ENCODE results near the gene KCNJ1.

KCNJ1 gene

DNA sequence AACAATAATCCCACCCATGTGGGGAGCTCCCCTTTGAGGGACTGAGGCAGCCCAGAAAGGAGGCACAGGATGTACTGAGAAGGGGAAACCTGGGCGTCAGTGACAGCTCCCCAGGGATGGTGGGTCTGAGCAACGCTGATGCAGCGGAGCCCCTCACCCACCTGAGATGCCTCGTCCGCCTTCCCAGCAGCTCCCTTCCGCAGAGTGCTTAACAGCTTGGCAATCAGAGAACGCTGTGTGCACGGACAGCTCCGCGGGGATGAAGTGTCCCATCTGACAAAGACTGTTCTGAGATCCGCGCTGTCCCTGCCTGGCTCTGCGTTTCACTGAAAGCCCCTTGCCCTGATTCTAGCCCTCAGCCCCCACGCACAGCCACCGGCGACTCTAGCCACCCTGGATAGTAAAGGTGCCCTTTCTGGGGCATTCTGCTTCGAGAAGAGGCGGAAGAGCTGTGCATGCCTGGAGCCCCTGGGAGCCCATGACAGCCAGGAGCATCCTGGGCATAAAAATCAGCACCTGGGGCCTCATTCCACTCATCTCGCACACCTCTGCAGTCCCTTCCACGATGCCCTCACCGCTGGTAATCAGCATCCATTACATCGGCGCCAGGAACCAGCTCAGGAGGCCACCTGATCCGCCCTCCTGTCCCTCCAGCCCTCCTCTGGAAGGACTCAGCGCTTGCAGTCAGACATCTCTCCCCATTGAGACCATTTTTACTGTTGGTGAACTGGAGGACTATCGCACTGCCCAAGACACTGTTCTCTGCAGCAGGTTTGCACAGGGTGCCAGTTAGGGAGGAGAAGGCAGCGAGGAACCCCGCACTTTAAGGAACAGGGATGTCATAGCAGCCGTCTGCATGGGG lies 34.8 kb upstream of the KCNJ1 start:
- no peak for FAIRE-seq

- FAIRE-seq = no peak
Measured at GRCh38 chr11:128900468-128900867, 33.4 kb upstream of the KCNJ1 start.

DNA sequence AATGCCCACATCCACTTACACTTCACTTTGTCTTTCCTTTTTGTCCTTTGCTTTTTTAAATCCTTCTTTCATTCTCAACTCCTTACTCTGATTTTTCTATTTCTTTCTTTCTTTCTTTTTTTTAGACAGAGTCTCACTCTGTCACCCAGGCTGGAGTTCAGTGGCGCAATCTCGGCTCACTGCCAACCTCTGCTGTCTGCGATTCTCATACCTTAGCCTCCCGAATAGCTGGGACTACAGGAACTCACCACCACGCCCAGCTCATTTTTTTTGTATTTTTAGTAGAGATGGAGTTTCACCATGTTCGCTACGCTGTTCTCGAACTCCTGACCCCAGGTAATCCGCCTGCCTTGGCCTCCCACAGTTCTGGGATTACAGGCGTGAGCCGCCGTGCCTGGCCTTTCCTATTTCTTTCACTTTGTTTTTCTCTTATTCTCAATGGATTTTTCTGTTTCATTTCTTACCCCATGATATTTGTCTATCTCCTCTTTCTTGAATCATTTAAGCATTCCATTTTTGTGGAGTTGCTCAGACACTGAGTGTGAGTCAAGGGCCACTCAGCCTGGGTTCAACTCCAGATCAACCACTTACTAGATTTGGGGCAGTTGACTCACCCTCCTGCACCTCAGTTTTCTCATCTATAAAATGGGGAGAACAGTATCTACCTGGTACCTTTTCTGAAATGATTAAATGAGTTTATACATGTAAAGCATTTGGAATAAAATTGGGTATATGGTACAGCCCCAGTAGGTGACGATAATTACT lies 31.7 kb upstream of the KCNJ1 start:
- FAIRE-seq = no peak

DNA sequence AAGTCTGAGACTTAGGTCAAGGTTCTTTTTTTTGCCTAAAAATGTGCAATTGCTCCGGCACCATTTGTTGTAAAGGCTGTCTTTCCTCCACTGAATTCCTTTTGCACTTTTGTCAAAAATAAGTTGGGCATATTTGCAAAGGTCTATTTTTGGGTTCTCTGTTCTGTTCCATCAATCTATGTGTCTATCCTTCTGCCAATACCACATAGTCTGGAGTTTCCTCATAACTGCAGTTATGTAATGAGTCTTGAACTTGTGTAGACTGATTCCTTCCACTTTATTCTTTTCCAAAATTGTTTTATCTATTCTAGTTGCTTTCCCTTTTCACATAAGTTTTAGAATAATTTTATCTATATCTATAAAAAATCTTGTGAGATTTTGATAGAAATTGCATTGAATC lies 30.7 kb upstream of the KCNJ1 start:
- FAIRE-seq = no peak

GRCh38 chr11:128896356-128896755 lies 29.3 kb upstream of the KCNJ1 start:
- FAIRE-seq = no peak

DNA sequence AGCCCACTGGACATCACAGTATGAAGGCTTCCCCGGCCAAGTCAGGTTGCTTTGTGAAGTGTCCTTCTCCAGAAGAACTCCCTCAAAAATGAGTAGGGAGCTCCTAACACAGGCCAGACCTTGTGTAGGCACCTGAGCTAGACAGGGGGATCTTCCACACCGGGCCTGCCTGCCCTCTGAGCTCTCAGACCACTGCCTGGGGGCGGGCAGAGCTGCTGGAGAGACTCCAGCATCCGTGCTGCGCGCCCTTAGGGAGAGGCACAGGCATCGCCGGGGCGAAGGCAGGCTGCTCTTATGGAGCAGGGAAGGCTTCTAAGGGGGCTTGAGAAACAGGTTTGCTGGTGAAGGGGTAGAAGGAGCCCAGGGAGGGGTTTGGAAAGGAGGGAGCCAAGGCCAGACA lies 28.4 kb upstream of the KCNJ1 start:
- FAIRE-seq = no peak

DNA sequence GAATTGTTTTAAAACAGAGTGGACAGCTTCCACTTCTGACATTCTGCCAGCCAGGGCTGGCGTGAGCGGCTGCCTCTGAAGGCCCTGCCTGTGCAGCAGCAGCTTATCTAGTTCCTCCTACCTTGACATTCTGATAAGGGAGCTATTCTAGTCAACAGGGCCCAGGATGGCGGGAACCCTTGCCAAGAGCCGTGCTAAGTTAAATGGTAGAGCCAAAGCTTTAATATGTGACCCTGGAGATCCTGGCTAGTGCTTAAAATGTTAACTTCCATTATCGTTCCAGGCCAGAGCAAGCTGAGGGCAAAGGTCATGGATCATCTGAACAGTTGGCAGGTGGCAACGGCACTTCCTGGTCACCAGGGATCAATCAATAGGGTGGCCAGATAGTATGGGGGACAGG lies 27.6 kb upstream of the KCNJ1 start:
- no peak for FAIRE-seq

DNA sequence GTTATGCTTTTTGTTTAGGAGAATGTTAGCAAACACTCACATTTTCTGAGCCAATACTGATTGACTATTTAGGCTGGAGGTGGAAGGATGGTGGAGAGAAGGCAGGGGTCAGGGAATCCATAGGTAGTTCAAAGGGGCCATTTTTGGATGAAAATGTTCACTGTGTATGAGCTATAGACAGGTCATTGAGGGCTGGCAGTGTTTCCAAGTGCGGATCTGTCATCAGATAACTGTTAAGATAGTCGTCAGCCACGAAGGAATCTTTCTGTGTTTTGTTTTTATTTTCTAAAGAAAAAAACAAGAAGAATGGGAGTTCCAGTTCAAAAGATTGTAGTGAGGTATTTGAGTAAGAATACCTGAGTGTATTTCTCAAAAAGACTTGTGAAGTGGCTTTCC lies 27.2 kb upstream of the KCNJ1 start:
- no peak for FAIRE-seq

DNA sequence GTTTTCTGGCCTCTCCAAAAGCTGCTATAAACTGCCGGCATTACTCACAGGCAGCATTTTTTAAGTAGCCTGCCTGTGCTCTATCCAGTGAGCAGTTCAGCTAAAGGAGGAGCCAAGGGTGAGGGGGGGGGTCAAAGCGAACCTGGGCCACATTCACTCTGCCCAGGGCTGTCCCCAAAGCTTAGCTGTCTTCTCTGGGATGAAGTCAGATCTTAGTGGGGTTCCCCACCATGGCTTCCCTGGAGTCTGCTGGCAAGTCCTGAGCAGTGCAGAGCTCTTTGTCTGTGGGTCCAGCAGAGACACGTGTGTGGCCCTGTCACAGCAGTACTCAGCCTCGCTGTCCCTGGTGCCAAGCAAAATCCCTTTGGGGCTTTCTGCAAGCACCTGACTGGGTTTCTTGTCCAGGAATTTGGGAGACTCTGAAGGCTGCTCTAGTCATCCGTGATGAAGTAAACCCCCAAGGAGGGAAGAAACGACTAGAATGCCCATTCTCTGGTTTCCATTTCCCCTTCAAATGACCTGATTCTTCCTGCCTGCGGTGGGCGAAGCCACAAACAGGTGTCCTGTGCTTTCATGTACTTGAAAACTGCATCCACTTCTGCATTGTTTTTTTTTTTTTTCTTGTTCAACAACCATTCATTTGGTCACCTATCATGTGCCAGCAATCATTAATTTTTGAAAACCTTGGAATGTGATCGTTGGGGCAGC lies 26.6 kb upstream of the KCNJ1 start:
- FAIRE-seq = no peak

DNA sequence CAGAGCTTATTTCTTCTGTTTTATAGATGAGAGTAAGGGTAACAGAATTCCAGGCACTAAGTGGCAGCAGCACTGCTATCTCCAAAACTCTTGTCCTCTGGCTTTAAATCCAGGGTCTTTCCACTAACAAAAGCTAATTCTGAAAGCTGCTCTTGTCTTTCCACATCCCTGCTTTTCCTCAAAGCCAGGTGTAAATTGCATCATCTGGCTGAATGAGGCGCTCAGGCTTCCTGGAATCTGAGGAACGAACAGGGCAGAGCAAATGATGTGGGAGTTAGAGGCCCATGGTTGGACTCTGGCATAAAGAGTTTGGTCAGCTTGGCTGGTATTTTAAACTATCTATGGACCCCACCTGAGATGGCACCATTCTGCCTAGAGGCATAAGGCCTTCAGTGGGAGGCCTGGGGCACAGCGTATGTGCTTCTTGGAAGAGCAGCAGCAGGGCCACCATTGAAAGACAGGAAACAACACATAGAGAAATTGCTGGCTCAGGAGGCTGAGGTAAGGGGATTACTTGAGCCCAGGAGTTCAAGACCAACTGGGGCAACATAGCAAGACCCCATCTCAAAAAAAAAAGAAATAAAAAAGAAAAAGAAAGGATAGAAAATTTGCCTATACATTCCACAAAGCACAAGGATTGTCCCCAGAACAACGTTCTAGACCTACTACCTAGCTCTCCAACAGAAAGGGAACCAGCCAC lies 25.9 kb upstream of the KCNJ1 start:
- no peak for FAIRE-seq

GRCh38 chr11:128891913-128892398 lies 24.9 kb upstream of the KCNJ1 start:
- FAIRE-seq = no peak

GRCh38 chr11:128890543-128891368 lies 23.7 kb upstream of the KCNJ1 start, which contains the start of gene KCNJ5:
KCNJ5 (plus strand) TSS chr11:128891356; CDS start chr11:128911274, 19,918 bp downstream.
- no peak for FAIRE-seq

GRCh38 chr11:128890216-128890542 lies 23.1 kb upstream of the KCNJ1 start:
- FAIRE-seq = no peak

DNA sequence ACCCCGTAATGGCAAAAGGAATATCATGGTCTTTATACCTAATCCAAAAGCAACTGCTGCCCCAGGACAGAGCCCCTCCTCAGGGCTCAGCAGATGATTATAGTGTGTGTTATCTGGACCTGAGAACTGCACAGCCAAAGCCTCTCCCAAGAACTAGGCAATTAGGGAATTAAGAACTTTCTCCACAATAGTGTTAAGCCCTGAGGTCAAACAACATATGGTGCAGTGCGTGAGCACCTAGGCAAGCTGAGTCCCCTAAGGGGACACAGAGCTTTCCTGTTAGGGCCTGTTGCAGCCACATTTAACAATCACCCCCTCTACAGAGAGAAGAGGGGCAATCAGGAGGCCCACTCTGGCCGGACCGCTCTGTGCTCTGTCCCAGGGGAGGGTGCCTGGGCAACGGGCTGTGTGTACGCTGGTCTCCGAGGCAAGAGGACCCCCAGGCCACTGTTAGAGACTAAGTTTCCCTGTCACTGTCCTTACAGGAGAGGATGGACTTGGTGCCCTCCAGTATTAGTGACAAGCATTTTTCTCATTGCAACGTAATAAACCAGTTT lies 22.6 kb upstream of the KCNJ1 start:
- FAIRE-seq = no peak

- FAIRE-seq = no peak
Measured at GRCh38 chr11:128888034-128888985, 21.2 kb upstream of the KCNJ1 start.

- no peak for FAIRE-seq
Measured at GRCh38 chr11:128886406-128887124, 19.5 kb upstream of the KCNJ1 start.

DNA sequence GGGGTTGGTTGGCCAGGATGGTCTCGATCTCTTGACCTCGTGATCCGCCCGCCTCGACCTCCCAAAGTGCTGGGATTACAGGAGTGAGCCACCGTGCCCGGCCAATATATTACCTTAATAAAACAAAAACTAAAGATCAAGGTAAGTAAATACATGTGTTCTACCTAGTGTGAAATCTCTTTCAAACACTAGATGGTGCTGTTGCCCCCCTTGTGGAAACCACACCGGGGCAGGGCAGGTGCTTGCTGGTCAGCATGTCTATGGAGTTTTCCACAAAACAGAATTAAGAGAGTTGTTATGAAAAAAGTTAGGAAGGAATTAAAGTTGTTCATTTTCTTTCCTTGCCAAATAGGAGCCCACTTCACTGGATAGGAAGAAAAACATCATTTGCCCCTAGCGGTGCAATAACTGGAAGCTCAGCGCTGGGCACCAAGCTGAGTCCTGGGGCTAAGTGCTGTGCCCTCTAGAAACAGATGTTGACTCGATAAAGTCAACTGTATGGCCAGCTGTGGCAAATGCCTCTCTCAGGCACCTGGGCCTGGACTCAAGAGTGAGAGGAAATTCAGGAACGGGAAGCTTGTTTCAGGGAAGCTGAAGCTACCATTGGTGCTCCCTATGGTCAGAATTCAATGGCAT lies 17.7 kb upstream of the KCNJ1 start:
- peak; percentile 97 for FAIRE-seq

GRCh38 chr11:128884054-128884453 lies 17.0 kb upstream of the KCNJ1 start:
- FAIRE-seq = no peak

- FAIRE-seq = no peak
Measured at GRCh38 chr11:128882451-128882850, 15.4 kb upstream of the KCNJ1 start.
